Measurements from ENCODE around the gene UNC13B. TPM values are rescaled to one million over a fixed set of nuclear protein-coding genes. Genes with fewer than 3 reads are reported as not detected.

Gene UNC13B
- total and polyA plus RNA-seq, 9 of the 15 experiments (the other 6 are each of a cell fraction or from before 2014, with no cell fraction given) = 2.4 to 11.5 (median 8.6) TPM

DNA sequence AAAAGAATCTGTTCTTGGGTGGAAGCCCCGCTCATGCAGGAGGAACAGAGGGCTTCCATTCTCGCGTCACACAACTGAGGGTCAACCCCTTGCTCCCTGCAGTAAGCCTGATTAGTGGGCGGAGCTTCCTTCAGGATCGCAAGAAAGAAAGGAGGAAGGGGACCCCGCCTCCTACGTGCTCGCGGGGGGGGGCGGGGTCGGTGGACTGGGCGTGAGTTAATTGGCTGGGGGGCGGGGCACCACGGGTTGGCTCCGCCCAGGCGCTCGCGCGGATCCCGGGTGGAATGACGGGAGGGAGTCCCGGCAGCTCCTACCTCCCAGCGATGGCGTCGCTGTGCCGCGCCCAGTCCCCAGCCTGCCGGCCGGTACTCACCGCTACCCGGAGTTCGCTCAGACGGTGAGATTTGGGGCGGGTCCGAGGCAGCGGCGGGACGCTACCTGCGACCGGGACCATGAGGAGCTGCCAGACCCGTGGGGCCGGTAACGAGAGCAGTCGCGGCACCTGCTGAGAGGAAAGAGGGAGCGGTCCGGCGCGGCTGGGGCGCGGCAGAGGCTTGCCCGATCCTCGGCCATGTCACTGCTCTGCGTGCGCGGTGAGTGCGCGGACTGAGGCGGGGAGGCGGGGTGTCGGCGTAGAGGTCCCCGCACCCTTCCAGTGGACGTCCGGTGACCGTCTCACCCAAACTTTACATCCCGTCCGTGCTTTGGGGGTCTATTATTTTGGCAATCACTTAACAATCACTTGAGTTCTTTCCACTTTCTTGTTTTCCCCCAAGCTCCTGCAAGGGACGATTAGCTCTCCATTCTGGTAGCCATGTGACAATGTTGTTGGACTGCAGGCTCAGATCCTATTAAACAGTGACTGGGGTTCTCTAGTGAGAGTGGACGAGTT, at the start of gene UNC13B (continued):
- TF ChIP-seq HMGN3 (IDR thresholded peaks at IDR 0.05; ENCODE audit: borderline replicate concordance, extremely low read depth, insufficient read length, low read depth, low read length) (peak; percentile 41), KLF6 (CRISPR knock-in tag; IDR thresholded peaks at IDR 0.05; ENCODE audit: borderline replicate concordance) (no peak), SETDB1 (IDR thresholded peaks at IDR 0.05; ENCODE audit: low read length) (no peak), HLTF (IDR thresholded peaks at IDR 0.05) (no peak), ZNF583 (CRISPR knock-in tag; IDR thresholded peaks at IDR 0.05) (no peak), HSF4 (CRISPR knock-in tag; IDR thresholded peaks at IDR 0.05; ENCODE audit: borderline replicate concordance) (no peak), EP300 (IDR thresholded peaks at IDR 0.05; ENCODE audit: low read length) (no peak), MYC (IDR thresholded peaks at IDR 0.05; ENCODE audit: low read depth, low read length) (no peak), MYC (CRISPR knock-in tag; IDR thresholded peaks at IDR 0.05; ENCODE audit: borderline replicate concordance, low read depth) (peak; percentile 47; the same call in 1 of the 2 replicates), BRD9 (IDR thresholded peaks at IDR 0.05; ENCODE audit: low read depth, partially characterized antibody) (no peak), SMARCA4 (IDR thresholded peaks at IDR 0.05) (no peak), ARHGAP35 (IDR thresholded peaks at IDR 0.05; ENCODE audit: partially characterized antibody) (no peak), ZFPM2 (CRISPR knock-in tag; IDR thresholded peaks at IDR 0.05) (no peak), HDAC3 (IDR thresholded peaks at IDR 0.05; ENCODE audit: borderline replicate concordance, partially characterized antibody) (no peak), MCM2 (IDR thresholded peaks at IDR 0.05; ENCODE audit: low read depth) (no peak), ZNF696 (CRISPR knock-in tag; conservative IDR thresholded peaks at IDR 0.05) (no peak), HDAC8 (tag; IDR thresholded peaks at IDR 0.05) (no peak), BCL6 (CRISPR knock-in tag; IDR thresholded peaks at IDR 0.05) (no peak), JUN (IDR thresholded peaks at IDR 0.05; ENCODE audit: borderline replicate concordance, low read depth, low read length) (no peak), JUN (CRISPR knock-in tag; IDR thresholded peaks at IDR 0.05; ENCODE audit: borderline replicate concordance) (no peak)
- TF ChIP-seq, protein P1, sequence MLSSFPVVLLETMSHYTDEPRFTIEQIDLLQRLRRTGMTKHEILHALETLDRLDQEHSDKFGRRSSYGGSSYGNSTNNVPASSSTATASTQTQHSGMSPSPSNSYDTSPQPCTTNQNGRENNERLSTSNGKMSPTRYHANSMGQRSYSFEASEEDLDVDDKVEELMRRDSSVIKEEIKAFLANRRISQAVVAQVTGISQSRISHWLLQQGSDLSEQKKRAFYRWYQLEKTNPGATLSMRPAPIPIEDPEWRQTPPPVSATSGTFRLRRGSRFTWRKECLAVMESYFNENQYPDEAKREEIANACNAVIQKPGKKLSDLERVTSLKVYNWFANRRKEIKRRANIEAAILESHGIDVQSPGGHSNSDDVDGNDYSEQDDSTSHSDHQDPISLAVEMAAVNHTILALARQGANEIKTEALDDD (IDR thresholded peaks at IDR 0.05) = no peak
- TF ChIP-seq, protein P2, sequence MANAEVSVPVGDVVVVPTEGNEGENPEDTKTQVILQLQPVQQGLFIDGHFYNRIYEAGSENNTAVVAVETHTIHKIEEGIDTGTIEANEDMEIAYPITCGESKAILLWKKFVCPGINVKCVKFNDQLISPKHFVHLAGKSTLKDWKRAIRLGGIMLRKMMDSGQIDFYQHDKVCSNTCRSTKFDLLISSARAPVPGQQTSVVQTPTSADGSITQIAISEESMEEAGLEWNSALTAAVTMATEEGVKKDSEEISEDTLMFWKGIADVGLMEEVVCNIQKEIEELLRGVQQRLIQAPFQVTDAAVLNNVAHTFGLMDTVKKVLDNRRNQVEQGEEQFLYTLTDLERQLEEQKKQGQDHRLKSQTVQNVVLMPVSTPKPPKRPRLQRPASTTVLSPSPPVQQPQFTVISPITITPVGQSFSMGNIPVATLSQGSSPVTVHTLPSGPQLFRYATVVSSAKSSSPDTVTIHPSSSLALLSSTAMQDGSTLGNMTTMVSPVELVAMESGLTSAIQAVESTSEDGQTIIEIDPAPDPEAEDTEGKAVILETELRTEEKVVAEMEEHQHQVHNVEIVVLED (CRISPR knock-in tag; IDR thresholded peaks at IDR 0.05) = no peak
- TF ChIP-seq, protein P3, sequence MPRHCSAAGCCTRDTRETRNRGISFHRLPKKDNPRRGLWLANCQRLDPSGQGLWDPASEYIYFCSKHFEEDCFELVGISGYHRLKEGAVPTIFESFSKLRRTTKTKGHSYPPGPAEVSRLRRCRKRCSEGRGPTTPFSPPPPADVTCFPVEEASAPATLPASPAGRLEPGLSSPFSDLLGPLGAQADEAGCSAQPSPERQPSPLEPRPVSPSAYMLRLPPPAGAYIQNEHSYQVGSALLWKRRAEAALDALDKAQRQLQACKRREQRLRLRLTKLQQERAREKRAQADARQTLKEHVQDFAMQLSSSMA (CRISPR knock-in tag; IDR thresholded peaks at IDR 0.05) = no peak
- TF ChIP-seq, protein P4, sequence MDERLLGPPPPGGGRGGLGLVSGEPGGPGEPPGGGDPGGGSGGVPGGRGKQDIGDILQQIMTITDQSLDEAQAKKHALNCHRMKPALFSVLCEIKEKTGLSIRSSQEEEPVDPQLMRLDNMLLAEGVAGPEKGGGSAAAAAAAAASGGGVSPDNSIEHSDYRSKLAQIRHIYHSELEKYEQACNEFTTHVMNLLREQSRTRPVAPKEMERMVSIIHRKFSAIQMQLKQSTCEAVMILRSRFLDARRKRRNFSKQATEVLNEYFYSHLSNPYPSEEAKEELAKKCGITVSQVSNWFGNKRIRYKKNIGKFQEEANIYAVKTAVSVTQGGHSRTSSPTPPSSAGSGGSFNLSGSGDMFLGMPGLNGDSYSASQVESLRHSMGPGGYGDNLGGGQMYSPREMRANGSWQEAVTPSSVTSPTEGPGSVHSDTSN (CRISPR knock-in tag; IDR thresholded peaks at IDR 0.05; ENCODE audit: low read depth) = no peak
- TF ChIP-seq, protein P4 (tag; conservative IDR thresholded peaks at IDR 0.05; ENCODE audit: low read depth) = no peak
